ENCODE data around the gene SLC6A4. TPM values are rescaled to one million over a fixed set of nuclear protein-coding genes. Genes with fewer than 3 reads are reported as not detected.

The SLC6A4 gene
- total and polyA plus RNA-seq, 10 of the 15 experiments (the other 5 are each of a cell fraction or from before 2014, with no cell fraction given) = 5.3 to 20.6 (median 10.1) TPM

- Histone ChIP-seq H2AFZ (ENCODE audit: control insufficient read depth, low read depth, low read length) (no peak overlapping the region), H3K9ac (ENCODE audit: control insufficient read depth, insufficient read depth, low read length) (no peak overlapping the region), H3K4me2 (ENCODE audit: control insufficient read depth, insufficient read depth) (no peak overlapping the region), H3K27ac (ENCODE audit: control insufficient read depth, insufficient read depth) (no peak overlapping the region), H3K36me3 (ENCODE audit: control insufficient read depth in 2 of 2, insufficient read depth in 2 of 2, low read length in 1 of 2) (no peaks in the 10 kb centered on the region), H3K9me3 (replicated peaks; ENCODE audit: control insufficient read depth, insufficient read depth, low read length) (no peaks in the 10 kb centered on the region), H3K4me1 (ENCODE audit: control insufficient read depth, insufficient read depth, low read length) (peaks cover 20% of the 10 kb centered on the region), H3K79me2 (ENCODE audit: control insufficient read depth, insufficient read depth, low read length) (no peaks in the 10 kb centered on the region; the same call in 1 of the 2 replicates), H3K27me3 (replicated peaks in 1 of 2; ENCODE audit: control insufficient read depth in 2 of 2, insufficient read depth in 2 of 2, low read length in 1 of 2) (no peaks in the 10 kb centered on the region), H4K20me1 (ENCODE audit: control insufficient read depth, insufficient read depth) (no peaks in the 10 kb centered on the region), H3K4me3 (no peak overlapping the region)
- DNase-seq (ENCODE audit: low read depth, low spot score) = no peak
- TF ChIP-seq MEF2B (IDR thresholded peaks at IDR 0.05; ENCODE audit: partially characterized antibody, poor library complexity, severe bottlenecking) (no peak), POLR2AphosphoS5 (IDR thresholded peaks at IDR 0.05; ENCODE audit: low read length) (no peak), EGR1 (IDR thresholded peaks at IDR 0.05; ENCODE audit: borderline replicate concordance in 1 of 2, low read depth in 2 of 2, low read length in 2 of 2) (no peak), SUPT20H (IDR thresholded peaks at IDR 0.05; ENCODE audit: borderline replicate concordance, control insufficient read depth, low read depth, low read length) (no peak), BACH1 (IDR thresholded peaks at IDR 0.05; ENCODE audit: borderline replicate concordance) (no peak), ZBTB4 (CRISPR knock-in tag; IDR thresholded peaks at IDR 0.05) (no peak), POLR2AphosphoS2 (IDR thresholded peaks at IDR 0.05; ENCODE audit: low read depth, low read length) (no peak), SMARCA5 (IDR thresholded peaks at IDR 0.05) (no peak), IKZF1 (conservative IDR thresholded peaks at IDR 0.05) (no peak)
- WGBS (ENCODE audit: insufficient coverage, insufficient replicate concordance, low lambda C conversion rate, missing lambda C conversion rate) = 96% methylated on average over 4 of the region's 6 CpGs
- FAIRE-seq = no peak
- intact Hi-C loops (cut with micrococcal nuclease; ENCODE audit: unreplicated experiment) (no loop called here), in situ Hi-C loops (cut with MboI) (no loop called here)
- ChIA-PET POLR2A (no interaction called here), SMC1A (ENCODE audit: uncharacterized antibody, unreplicated experiment) (no interaction called here), CTCF (no interaction called here), RAD21 (ENCODE audit: unreplicated experiment) (no interaction called here)
- no peak for ATAC-seq
- no TSS peak for BruUV-seq (replicated peaks)
Observed at GRCh38 chr17:30217054-30217453, 18.4 kb downstream of the SLC6A4 start.
